NCI-H2107 (cell line): ENCODE data around the gene SLC35B4.

Source experiments
- DNase-seq: peaks from one replicate; lab custom pipeline; 2025; lab: John Stamatoyannopoulos, UW

SLC35B4 gene

DNA sequence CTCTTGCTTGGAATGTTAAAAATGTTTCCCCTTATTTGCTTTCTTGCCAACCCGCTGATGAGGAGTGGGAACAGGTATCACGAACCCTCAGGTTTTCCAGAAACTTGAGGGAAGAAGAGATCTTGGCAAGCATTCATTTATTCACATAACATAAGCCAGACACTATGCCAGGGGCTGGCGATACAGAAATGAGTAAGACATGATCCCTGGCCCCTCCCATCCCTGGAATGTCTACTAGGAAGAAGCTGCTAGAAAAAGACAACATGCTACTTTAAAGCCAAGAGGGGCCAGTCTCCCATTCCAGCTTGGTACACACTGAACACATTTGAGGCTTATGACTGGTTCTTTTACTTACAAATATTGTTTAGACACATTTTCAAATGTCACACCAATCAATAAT lies 26.4 kb downstream of the SLC35B4 start:
- no peak for DNase-seq

DNA sequence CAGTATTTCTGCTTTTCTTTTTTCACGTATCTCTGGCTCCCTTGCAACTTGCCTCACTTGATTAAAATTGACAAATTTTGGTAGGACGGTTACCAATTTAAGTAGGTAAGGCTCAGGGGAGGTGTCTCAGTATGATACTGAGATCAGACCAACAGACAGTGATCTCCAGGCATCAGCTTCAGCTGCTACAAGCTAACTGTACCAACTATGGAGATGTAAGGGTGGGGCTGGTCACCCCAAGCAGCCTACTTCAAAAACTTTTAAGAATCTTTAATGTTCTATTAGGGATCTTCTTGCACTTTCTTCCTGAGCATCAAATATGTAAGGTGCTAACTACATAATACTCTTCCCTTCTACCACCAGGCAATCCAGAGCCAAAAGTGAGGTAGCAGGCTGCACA lies 26.9 kb downstream of the SLC35B4 start:
- no peak for DNase-seq

DNA sequence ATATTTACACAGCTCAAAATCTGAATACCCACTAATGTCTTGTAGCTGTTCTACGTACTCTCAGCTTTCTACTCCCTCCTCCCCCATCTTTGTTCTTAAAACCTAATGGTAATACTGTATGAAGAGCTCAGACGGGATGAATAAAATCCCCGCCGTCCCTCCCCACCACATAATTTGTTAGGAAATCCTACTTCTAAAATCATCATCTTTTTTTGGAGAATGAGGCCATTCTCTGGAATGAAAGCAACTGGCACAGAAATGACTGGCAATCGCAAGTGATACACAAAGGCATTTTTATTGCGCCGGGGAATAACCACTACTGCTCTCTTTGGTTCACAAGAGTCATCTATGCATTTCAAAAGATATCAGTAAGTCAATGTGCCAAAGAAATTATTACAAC lies 27.3 kb downstream of the SLC35B4 start:
- DNase-seq = no peak

DNA sequence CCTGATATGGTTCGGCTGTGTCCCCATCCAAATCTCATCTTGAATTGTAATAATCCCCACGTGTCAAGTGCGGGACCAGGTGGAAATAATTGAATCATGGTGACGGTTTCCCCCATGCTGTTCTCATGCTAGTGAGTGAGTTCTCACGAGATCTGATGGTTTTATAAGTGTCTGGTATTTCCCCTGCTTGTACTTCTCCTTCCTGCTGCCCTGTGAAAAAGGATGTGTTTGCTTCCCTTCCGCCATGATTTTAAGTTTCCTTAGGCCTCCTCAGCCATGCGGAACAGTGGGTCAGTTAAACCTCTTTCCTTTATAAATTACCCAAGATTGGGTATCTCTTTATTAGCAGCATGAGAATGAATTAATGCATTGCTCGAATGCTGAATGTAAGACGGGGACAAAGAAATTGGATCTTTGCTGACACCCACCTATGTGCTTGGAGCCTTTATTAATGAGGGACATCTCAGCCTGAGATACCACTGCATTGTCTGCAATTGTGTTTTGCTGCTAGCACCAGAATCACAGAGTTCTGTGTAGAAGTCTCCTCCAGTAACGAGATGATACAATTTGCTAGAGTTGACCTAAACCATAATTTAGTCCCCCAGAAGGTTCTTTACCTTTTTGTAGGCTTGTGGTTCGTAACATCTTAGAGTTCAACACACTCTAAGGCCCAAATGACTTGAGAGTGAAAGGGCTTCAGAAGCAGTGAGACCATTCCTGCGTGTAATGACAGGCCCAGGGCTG lies 28.6 kb downstream of the SLC35B4 start:
- no peak for DNase-seq

DNA sequence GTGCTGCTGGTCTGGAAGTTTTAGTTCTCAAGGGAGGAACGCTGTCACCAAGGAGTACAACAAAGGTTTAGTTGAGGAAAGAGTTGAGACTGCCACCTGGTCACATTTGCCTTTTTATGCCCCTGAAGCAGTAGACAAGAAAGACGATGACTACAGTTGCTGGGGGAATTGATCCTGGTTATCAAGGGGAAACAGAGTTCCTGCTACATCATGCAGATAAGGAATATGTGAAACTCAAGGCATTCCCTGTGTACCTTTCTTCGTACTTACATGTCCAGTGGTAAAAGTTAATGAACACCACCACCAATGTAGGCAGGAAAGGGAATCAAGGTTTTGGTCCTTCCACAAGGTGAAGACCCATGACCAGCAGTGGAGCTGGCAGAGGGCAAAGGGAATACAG lies 31.8 kb downstream of the SLC35B4 start:
- DNase-seq = no peak

DNA sequence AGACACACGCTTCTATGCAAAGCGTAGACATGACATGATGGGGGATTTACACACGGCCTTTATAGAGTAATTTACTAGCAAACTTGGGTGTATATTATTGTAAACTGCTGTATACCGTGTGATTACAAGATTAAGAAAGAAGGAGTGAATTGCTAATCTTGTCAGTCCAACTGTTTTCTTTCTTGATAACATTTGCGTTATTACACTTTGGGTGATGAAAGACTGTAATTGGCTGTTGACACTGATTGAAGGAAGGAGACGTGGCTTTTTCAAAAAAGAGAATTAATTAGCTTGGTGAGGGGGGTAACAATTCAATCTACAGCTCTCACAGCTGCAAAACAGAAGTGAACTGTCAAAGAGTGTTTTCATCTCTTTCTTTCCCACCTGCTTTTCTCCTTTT lies 32.7 kb downstream of the SLC35B4 start:
- DNase-seq = no peak

DNA sequence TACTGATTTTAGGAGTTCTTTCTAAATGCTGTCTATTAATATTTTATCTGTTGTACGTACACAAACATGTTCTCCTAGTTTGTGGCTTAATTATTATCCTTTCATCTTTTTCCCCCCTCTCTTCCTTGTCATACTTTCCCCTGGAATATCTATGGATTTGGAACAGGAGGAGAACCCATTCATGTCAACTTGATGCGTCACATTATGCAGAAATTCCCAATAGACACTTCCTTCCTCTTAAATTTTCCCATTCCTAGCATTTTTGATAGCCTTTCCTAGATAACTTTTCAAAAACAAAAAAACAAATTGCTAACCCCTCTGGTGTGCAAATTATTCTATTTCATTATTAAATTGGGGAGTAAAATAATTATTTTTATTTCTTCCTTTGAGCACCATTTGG lies 36.2 kb downstream of the SLC35B4 start:
- DNase-seq = no peak

DNA sequence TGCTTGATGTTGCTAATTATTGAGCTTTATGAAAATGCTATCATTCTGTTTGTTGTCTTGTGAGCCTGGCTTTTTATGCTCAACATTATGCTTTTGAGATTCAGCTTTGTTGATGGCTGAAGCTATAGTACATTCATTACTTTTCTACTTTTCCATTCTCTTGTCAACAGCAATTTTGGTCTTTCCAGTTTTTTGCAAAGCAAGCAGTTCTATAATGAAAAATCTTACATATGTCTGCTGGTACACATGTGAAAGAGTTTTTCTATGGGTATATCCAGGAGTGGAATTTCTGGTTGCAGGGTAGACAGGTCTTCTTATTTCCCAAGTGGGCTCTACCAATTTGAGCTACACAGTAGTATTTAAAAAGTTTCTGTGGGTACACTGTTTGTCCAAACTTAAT lies 36.8 kb downstream of the SLC35B4 start:
- DNase-seq = no peak

DNA sequence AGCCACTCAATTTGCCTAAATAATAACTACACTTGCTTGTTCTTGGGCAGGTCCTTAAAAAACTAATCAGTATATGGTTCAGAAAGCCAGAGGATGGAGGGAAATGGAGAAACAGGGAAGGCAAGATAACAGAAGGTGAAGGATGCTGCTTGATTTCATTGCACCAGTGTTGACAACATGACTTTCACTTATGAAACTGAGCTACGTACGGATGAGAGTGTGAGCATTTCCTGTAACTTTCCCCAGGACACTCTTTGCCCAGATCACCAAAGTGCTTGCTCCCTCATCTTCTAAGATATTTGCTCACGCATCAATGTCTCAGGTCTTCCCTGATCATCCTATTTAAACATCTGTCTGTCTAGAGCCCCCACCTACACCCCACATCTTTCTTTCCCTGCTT lies 37.4 kb downstream of the SLC35B4 start:
- DNase-seq = no peak

DNA sequence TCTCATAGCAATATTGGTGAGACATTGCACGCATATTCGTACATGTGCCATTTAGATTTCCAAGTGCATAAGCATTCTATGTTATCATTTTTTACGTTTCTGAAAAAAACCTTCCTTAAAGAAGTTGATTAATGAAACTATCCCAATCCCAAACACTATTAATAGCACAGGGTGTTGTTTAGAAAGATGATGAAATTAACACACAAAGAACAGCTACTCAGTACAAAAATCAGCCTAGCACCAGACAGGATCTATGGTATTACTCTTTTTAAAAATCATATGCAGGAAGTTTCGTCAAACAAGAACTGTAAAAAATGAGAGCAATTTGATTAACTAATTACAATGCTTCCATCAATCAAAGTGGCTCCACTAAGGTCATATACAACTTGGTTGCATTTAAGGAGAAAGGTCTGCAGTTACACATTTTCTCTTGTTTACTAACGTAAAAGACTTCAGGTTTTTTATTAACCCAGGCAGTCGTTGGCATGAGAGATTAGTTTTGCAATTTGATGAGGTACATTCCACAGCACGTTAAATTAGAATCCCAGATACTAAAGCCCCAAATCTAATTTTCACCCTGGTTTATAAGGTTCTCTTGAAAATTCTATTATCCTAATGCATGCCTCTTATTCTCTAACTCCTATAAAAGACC lies 38.1 kb downstream of the SLC35B4 start:
- no peak for DNase-seq

DNA sequence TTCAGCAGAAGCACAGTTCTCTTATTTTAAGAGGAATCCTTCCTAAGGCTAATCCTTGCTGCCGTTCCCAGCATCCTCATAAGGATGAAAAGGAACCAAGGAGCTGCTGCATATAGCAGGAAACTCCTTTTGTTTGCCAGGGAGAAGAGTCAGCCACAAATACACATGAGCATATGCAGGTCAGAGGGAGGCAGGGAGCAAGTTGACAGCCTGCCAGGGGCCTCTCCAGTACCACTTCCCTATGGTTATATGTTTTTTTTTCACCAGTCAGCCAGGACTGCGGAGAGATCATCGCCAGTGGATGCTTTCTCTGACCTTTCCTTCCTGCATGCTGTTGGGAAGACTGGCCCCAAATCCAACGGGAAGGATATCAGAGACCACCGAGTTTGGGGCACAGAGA lies 39.8 kb downstream of the SLC35B4 start:
- no peak for DNase-seq

DNA sequence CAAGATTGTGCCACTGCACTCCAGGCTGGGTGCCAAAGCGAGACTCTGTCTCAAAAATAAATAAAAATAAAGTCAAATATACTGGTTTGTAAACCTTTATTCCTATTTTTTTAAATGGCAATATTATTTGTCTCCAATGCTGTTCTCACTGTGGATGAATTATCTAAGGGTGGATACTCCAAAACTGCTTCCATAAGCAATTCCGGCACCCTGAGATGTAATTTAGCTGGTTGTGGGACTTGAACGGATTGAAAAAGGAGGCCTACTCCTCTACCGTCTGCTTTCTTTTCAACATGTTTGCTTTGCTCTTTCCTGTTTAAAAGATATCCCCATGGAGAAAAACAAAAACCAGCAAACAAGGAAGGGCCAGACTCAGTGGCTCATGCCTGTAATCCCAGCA lies 54.4 kb downstream of the SLC35B4 start:
- no peak for DNase-seq

DNA sequence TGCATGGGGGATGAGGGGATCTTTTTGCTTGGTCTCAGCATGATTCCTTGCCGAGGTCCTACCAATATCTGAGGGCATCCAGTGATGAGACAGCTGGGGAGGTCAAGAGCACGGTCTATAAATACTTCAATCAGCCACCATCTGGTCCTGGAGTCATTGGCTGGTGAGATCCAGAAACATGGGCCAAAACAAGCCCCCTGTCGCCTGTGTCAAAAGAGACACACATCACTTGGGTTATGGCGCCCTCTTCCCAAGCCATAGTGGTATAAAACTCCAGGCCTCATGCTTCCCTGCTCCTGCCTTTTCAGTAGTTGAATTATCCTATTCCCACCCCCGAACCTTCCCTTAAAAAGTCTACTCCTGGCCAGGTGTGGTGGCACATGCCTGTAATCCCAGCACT lies 60.9 kb downstream of the SLC35B4 start:
- no peak for DNase-seq

DNA sequence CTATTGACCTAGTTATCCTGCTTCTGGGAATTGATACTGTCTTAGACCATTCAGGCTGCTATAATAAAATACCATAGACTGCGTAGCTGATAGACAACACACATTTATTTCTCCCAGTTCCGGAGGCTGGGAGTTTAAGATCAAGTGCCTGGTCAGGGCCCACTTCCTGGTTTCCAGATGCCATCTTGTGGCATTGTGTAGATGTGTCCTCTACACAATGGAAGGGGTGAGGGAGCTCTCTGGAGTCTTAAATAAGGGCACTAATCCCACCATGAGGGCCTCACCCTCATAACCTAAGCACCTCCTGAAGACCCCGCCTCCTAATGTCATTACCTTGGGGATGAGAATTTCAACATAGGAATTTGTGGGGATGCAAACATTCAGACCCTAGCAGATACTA lies 62.4 kb downstream of the SLC35B4 start:
- DNase-seq = no peak

DNA sequence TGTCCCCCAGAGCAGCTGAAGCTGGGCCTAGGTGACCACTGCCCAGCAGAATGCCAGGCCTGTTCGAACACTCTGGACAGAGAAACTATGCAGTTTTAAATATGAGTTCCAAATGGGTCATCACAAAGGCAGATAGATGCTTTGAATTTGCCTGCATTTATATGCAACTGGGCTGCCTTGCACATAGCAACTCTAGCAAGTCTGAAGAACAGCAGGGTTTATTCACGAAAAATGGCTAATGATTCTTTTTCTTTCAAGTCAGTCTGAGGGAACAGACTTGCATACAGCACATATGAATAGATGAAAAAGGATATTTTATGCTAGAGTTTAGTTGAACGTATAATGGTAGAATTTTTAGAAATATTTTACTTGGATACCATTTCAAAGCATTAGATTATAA lies 68.5 kb downstream of the SLC35B4 start:
- no peak for DNase-seq

DNA sequence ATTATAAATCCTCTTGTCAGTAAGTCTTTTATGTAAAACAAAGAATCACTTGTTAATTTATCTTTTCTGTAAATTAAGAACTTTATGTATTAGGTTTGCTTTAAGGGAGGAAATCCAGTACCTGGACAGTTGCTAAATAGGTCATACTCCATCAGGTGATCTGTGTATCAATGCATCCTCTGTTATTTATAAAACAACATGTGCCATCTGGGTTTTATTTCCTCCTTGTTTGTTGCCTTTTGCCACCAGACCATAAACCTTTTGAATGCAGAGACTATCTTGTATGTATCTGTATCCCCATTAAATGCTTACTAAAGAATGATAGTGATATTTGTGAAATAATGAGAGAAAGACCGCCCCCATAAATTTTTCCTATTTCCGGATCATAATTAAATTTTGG lies 70.0 kb downstream of the SLC35B4 start:
- DNase-seq = no peak

DNA sequence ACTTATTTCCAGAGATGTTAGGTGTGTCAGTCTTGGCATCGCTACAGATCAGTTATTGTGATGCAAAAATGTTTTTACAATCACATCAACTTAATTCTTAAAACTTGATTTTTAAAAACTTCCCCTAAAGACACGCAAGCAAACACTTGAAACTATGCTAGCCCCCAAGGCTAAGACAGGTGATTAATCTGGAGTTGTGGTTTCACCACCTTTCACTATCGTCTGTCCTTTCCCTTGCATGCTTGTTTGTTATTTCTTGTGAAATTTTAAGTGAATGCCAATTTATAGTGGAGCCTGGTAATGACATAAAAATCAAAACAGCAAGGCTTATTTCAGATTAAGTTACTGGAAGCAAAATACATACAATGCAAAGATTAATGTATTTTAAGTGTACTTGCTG lies 70.4 kb downstream of the SLC35B4 start:
- DNase-seq = no peak

DNA sequence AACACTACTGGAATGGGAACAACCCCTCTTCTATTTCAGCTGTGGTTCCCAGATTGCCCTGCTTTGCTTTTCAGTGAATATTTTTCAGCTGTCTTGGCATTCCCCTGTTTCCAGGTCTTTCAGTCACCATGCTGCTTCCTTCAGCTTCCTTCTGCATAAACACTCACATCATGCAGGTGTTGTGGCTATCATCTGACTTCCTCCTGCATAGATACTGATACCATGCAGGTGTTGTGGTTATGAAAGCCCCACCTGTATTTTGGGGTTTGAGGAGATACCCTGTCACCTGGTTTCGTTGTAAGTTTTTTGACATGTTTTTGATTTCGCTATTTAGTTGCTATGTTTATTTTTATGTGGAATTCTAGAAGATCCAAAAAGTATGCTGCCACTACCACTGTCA lies 71.5 kb downstream of the SLC35B4 start:
- DNase-seq = no peak
